ENCODE data around the gene SLC5A8. TPM values are rescaled to one million over a fixed set of nuclear protein-coding genes. Genes with fewer than 3 reads are reported as not detected.
"Not testable (repeated sequence)": the region's sequence is repeated elsewhere in the genome, so short reads cannot be mapped to it uniquely, and the experiment has no call there.

SLC5A8 gene
- total RNA-seq, 1 experiment from 2014 or later: not detected

GRCh38 chr12:101207086-101207780, 2.8 kb downstream of the SLC5A8 start:
- H3K9me3 ChIP-seq (replicated peaks): no peaks in the 10 kb centered on the region
- H3K27ac ChIP-seq: no peak overlapping the region
- H3K36me3 ChIP-seq: no peaks in the 10 kb centered on the region
- DNase-seq (ENCODE audit: low read depth in 1 of 2, low spot score in 2 of 2): no peak
- H3K27me3 ChIP-seq (replicated peaks): peaks cover 7% of the 10 kb centered on the region; the same call in 1 of the 2 replicates
- H3K4me1 ChIP-seq (replicated peaks): no peaks in the 10 kb centered on the region
- H3K4me3 ChIP-seq: no peak overlapping the region

- H3K4me1 ChIP-seq (replicated peaks): no peaks in the 10 kb centered on the region
- no peak for DNase-seq (ENCODE audit: low read depth in 1 of 2, low spot score in 2 of 2)
- no peaks in the 10 kb centered on the region for H3K36me3 ChIP-seq
- H3K27ac ChIP-seq: no peak overlapping the region
- no peaks in the 10 kb centered on the region for H3K9me3 ChIP-seq (replicated peaks)
- 0 out of 2 replicates have a peak, but pooled peaks cover 4% of the 10 kb centered on the region for H3K27me3 ChIP-seq (replicated peaks)
- no peak overlapping the region for H3K4me3 ChIP-seq
Measured at GRCh38 chr12:101204602-101205304, 5.3 kb downstream of the SLC5A8 start.

DNA sequence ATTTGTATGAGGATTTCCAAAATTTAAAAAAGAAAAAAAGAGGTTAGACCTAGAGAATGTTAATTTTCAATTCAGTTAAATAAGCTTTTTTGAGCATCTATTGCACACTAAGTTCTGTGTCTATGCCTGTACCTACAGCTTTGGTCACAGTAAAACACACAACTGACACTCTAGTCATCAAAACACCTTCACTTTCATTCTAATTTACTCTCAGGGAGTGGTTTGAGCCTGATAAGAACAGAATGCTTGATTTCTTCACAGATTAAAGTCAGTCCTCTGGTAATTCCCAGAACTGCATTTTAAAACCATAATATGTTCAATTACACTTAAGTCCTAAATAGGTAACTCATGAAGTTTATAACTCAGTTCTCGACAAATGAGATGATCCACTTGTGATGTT, 9.2 kb downstream of the SLC5A8 start:
- Histone ChIP-seq H3K4me1 (replicated peaks) (no peaks in the 10 kb centered on the region), H3K36me3 (no peaks in the 10 kb centered on the region), H3K27me3 (replicated peaks) (no peaks in the 10 kb centered on the region), H3K4me3 (no peak overlapping the region), H3K27ac (no peak overlapping the region), H3K9me3 (replicated peaks) (no peaks in the 10 kb centered on the region)
- DNase-seq (ENCODE audit: low read depth in 1 of 2, low spot score in 2 of 2): no peak

DNA sequence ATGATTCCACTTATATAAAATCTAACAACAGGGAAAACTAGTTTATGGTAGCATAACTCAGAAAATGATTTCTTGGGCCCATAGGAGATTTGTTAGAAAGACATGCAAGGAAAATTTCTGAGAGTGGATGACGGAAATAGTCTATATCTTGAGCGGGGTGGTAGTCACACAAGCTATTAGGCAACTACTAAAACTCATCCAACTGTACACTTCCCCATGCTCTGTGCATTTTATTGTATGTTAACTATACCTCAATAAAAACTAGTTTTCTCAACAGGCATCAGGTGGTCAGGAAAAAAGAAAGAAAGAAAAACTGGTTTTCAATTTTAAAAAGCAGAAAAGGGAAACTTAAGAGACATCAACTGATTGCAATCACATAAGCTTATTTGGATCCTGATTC, 9.9 kb downstream of the SLC5A8 start:
- H3K9me3 ChIP-seq (replicated peaks): no peaks in the 10 kb centered on the region
- H3K27ac ChIP-seq: no peak overlapping the region
- no peaks in the 10 kb centered on the region for H3K27me3 ChIP-seq (replicated peaks)
- H3K4me1 ChIP-seq (replicated peaks): no peaks in the 10 kb centered on the region
- no peak overlapping the region for H3K4me3 ChIP-seq
- no peaks in the 10 kb centered on the region for H3K36me3 ChIP-seq
- no peak for DNase-seq (ENCODE audit: low read depth in 1 of 2, low spot score in 2 of 2)

DNA sequence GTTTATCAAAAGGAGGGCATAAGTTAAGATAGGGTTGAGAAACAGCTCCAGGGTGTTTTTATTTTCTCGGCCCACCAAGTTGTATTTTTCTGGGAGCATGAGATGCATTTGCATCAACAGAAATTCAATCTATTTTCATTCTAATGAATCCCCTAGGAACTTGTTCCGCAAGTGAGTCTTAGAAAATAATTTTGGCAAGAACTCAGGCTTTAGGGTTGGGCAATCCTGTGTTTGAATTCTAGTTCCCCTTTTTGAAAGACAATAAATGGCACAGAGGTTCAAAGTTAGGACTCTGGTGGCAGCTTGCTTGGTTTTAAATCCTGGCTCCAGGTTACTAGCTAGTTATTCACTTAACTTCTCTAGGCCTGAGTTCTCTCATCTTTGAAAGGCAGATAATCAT, 23.7 kb downstream of the SLC5A8 start:
- Histone ChIP-seq H3K4me1 (replicated peaks) (no peaks in the 10 kb centered on the region), H3K27me3 (replicated peaks) (no peaks in the 10 kb centered on the region; the same call in none of the 2 replicates), H3K36me3 (no peaks in the 10 kb centered on the region), H3K27ac (no peak overlapping the region), H3K4me3 (no peak overlapping the region), H3K9me3 (replicated peaks) (no peaks in the 10 kb centered on the region)
- DNase-seq (ENCODE audit: low read depth in 1 of 2, low spot score in 2 of 2): no peak

DNA sequence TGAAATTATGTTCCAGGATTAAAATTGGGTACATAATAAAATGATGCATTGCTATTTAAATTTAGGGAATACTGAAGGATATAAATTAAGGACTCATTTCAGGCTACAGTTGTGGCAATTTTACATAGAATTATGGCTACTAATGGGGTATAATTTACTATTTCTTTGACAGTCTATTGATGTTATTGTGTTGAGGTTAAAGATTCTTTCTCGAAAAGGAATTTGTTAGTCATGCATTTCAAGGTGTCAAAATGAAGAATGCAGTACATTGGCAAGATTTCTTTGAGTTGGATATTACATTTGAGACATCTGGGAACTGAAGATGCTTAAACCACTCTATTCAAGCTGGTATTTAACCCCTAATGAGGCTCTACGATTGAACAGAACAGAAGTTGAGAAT, 28.3 kb downstream of the SLC5A8 start:
- DNase-seq (ENCODE audit: low read depth in 1 of 2, low spot score in 2 of 2): no peak
- no peaks in the 10 kb centered on the region for H3K36me3 ChIP-seq
- H3K9me3 ChIP-seq (replicated peaks): no peaks in the 10 kb centered on the region
- no peaks in the 10 kb centered on the region; the same call in 1 of the 2 replicates for H3K27me3 ChIP-seq (replicated peaks)
- no peaks in the 10 kb centered on the region for H3K4me1 ChIP-seq (replicated peaks)
- no peak overlapping the region for H3K4me3 ChIP-seq
- H3K27ac ChIP-seq: no peak overlapping the region

- H3K4me1 ChIP-seq (replicated peaks): no peaks in the 10 kb centered on the region
- no peaks in the 10 kb centered on the region for H3K27me3 ChIP-seq (replicated peaks)
- no peak overlapping the region for H3K4me3 ChIP-seq
- H3K36me3 ChIP-seq: no peaks in the 10 kb centered on the region
- no peaks in the 10 kb centered on the region for H3K9me3 ChIP-seq (replicated peaks)
- no peak overlapping the region for H3K27ac ChIP-seq
- DNase-seq (ENCODE audit: low read depth in 1 of 2, low spot score in 2 of 2): no peak
Measured at GRCh38 chr12:101174541-101174940, 35.5 kb downstream of the SLC5A8 start.

DNA sequence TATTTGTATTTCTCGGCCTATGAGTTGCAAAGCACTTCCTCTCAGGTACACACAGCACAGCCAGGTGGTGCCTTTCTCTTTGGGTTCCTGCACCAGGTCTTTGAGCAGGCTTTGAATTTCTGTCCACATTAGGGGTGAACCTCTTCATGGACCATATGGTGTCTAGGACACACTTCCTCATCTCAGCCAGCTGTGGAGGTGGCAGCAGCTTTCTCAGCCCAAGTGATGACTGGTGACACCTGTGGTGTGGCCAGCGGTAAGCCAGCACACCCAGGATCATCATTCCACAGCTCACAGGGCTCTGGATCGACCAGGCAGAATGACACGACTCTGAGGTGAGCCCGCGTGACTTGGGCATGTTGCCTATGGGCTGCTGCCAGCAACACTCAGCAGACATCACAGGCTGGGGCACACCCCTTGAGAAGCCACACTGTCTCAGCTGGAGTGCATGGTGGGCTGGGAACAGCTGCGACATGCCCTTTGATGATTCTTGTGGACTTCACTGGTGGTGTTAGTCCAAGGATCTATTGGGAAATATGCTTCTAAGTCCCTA, 36.8 kb downstream of the SLC5A8 start:
- H3K36me3 ChIP-seq: no peaks in the 10 kb centered on the region
- DNase-seq (ENCODE audit: low read depth in 1 of 2, low spot score in 2 of 2): no peak
- no peak overlapping the region for H3K4me3 ChIP-seq
- H3K27ac ChIP-seq: no peak overlapping the region
- H3K9me3 ChIP-seq (replicated peaks): no peaks in the 10 kb centered on the region
- no peaks in the 10 kb centered on the region for H3K4me1 ChIP-seq (replicated peaks)
- no peaks in the 10 kb centered on the region for H3K27me3 ChIP-seq (replicated peaks)

DNA sequence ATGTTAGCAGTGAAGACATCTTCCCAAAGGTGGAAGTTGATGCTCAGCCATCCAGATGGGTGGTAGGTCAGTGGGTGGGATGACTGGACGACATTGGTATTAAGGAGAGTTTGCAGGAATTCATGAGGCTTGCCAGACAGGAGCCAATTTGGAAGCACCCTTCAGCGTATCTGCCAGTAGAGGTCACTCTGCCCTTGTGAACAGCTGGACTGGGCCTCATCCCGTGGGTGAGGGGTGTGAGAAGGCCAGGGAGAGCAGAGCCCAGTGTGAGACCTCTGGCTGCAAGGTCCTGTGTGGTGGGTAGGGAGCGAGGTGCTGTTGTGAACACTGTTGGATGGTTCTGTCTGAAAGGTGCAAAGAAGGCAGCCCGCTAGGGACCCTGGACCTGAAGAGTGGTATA, 37.7 kb downstream of the SLC5A8 start:
- DNase-seq (ENCODE audit: low read depth in 1 of 2, low spot score in 2 of 2): no peak
- Histone ChIP-seq H3K36me3 (no peaks in the 10 kb centered on the region), H3K4me3 (no peak overlapping the region), H3K9me3 (replicated peaks) (no peaks in the 10 kb centered on the region), H3K4me1 (replicated peaks) (no peaks in the 10 kb centered on the region), H3K27ac (no peak overlapping the region), H3K27me3 (replicated peaks) (no peaks in the 10 kb centered on the region)

- H3K4me1 ChIP-seq (replicated peaks): no peaks in the 10 kb centered on the region
- no peak for DNase-seq (ENCODE audit: low read depth in 1 of 2, low spot score in 2 of 2)
- no peaks in the 10 kb centered on the region for H3K27me3 ChIP-seq (replicated peaks)
- H3K4me3 ChIP-seq: no peak overlapping the region
- H3K9me3 ChIP-seq (replicated peaks): no peaks in the 10 kb centered on the region
- H3K36me3 ChIP-seq: no peaks in the 10 kb centered on the region
- H3K27ac ChIP-seq: no peak overlapping the region
Measured at GRCh38 chr12:101168001-101168400, 42.0 kb downstream of the SLC5A8 start.

GRCh38 chr12:101166866-101167265, 43.2 kb downstream of the SLC5A8 start:
- Histone ChIP-seq H3K4me3 (no peak overlapping the region), H3K9me3 (replicated peaks) (no peaks in the 10 kb centered on the region), H3K27ac (no peak overlapping the region), H3K4me1 (replicated peaks) (no peaks in the 10 kb centered on the region), H3K27me3 (replicated peaks) (no peaks in the 10 kb centered on the region), H3K36me3 (no peaks in the 10 kb centered on the region)
- DNase-seq (ENCODE audit: low read depth in 1 of 2, low spot score in 2 of 2): no peak

- DNase-seq (ENCODE audit: low read depth in 1 of 2, low spot score in 2 of 2): no peak
- H3K9me3 ChIP-seq (replicated peaks): no peaks in the 10 kb centered on the region
- no peak overlapping the region for H3K27ac ChIP-seq
- no peaks in the 10 kb centered on the region for H3K36me3 ChIP-seq
- H3K4me3 ChIP-seq: no peak overlapping the region
- H3K27me3 ChIP-seq (replicated peaks): no peaks in the 10 kb centered on the region
- H3K4me1 ChIP-seq (replicated peaks): no peaks in the 10 kb centered on the region
Measured at GRCh38 chr12:101165319-101165718, 44.7 kb downstream of the SLC5A8 start.

DNA sequence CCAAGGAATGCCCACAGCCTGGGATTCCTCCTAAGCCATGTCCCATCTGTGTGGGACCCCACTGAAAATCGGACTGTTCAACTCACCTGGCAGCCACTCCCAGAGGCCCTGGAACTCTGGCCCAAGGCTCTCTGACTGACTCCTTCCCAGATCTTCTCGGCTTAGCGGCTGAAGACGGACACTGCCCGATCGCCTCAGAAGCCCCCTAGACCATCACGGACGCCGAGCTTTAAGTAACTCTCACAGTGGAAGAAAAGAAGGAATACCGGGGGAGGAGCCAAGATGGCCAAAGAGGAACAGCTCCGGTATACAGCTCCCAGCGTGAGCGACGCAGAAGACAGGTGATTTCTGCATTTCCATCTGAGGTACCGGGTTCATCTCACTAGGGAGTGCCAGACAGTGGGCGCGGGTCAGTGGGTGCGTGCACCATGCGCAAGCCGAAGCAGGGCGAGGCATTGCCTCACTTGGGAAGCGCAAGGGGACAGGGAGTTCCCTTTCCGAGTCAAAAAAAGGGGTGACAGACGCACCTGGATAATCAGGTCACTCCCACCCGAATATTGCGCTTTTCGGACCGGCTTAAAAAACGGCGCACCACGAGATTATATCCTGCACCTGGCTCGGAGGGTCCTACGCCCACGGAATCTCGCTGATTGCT, 64.1 kb downstream of the SLC5A8 start:
- DNase-seq (ENCODE audit: low read depth in 1 of 2, low spot score in 2 of 2); H3K27me3 ChIP-seq (replicated peaks); H3K9me3 ChIP-seq (replicated peaks); H3K4me3 ChIP-seq; H3K36me3 ChIP-seq; H3K27ac ChIP-seq; H3K4me1 ChIP-seq (replicated peaks): not testable (repeated sequence)
